Measurements from ENCODE around the gene PRKN. TPM values are rescaled to one million over a fixed set of nuclear protein-coding genes. Genes with fewer than 3 reads are reported as not detected.

PRKN gene
- total RNA-seq, 1 donor from 2014 or later = 0.79 TPM

DNA sequence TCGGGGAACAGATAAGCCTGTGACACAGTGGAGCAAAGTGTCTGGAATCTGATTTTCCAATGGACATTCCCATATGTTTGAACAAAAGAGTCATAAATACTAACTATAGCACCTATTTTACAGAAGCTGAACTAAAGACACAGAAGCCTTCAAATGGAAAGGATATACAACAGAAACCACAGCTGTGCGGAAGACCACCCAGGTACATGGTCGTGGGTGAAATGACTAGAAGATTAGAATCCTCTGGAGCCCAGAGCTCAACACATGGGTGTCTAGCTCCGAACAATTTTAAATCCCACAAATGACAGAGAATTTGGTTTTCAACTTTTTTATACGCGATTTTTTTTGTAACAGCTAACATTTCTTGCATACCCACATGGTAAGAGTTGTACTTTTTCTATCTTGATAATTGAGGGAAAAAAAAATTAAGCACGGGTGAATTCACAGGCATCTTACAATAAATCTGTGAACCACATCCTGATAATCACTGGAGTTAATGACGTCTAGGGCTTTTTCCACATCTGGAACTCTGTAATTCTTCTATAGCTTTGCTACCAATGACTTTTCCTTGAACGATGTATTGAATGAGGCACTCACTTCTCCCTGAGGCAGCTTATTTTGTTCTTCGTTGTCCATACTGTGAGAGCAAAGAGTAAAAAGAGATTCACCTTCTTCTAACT, 1182.6 kb downstream of the PRKN start:
- no peak overlapping the region for H3K4me3 ChIP-seq (ENCODE audit: low read depth, low read length)
- TF ChIP-seq, protein P1, sequence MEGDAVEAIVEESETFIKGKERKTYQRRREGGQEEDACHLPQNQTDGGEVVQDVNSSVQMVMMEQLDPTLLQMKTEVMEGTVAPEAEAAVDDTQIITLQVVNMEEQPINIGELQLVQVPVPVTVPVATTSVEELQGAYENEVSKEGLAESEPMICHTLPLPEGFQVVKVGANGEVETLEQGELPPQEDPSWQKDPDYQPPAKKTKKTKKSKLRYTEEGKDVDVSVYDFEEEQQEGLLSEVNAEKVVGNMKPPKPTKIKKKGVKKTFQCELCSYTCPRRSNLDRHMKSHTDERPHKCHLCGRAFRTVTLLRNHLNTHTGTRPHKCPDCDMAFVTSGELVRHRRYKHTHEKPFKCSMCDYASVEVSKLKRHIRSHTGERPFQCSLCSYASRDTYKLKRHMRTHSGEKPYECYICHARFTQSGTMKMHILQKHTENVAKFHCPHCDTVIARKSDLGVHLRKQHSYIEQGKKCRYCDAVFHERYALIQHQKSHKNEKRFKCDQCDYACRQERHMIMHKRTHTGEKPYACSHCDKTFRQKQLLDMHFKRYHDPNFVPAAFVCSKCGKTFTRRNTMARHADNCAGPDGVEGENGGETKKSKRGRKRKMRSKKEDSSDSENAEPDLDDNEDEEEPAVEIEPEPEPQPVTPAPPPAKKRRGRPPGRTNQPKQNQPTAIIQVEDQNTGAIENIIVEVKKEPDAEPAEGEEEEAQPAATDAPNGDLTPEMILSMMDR (IDR thresholded peaks at IDR 0.05; ENCODE audit: insufficient read depth, low read length, severe bottlenecking) = no peak
- H3K27me3 ChIP-seq (ENCODE audit: control insufficient read depth, insufficient read depth, low read length) = no peaks in the 10 kb centered on the region
- no peak for DNase-seq (ENCODE audit: low read depth)
- FAIRE-seq = no peak
- H3K36me3 ChIP-seq (ENCODE audit: control insufficient read depth, insufficient read depth, low read length) = no peaks in the 10 kb centered on the region

DNA sequence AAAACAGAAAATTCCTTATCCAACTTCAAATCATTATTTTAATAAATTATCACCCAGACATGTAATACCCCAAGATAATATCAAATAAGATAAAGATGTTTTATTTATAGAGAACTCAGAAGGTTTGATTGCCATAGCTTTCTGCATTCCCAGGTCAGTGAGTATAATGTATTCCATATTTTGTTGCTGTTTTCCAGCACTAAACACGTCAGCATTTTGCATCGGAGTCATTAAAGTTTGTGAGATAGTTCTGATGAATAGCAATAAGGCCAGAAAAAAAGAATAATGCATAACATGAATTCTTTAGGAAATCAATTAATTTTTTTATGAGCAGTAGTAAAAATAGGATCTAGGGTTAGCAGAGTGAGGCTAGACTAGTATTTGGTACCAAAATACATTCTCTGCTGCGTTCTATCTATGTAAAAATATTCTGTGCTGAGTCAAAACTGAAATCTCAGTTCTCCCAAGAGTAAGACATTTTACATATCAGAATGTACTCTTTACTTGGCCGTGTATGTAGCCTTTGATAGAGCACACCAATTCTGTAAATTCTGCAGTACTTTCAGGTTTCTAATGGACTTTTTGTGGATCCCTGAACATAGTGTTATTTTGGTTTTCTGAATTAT, 1183.8 kb downstream of the PRKN start:
- FAIRE-seq (no peak), DNase-seq (ENCODE audit: low read depth) (no peak)
- no peaks in the 10 kb centered on the region for H3K27me3 ChIP-seq (ENCODE audit: control insufficient read depth, insufficient read depth, low read length)
- no peaks in the 10 kb centered on the region for H3K36me3 ChIP-seq (ENCODE audit: control insufficient read depth, insufficient read depth, low read length)
- no peak overlapping the region for H3K4me3 ChIP-seq (ENCODE audit: low read depth, low read length)
- TF ChIP-seq, protein P1 (IDR thresholded peaks at IDR 0.05; ENCODE audit: insufficient read depth, low read length, severe bottlenecking) = no peak

DNA sequence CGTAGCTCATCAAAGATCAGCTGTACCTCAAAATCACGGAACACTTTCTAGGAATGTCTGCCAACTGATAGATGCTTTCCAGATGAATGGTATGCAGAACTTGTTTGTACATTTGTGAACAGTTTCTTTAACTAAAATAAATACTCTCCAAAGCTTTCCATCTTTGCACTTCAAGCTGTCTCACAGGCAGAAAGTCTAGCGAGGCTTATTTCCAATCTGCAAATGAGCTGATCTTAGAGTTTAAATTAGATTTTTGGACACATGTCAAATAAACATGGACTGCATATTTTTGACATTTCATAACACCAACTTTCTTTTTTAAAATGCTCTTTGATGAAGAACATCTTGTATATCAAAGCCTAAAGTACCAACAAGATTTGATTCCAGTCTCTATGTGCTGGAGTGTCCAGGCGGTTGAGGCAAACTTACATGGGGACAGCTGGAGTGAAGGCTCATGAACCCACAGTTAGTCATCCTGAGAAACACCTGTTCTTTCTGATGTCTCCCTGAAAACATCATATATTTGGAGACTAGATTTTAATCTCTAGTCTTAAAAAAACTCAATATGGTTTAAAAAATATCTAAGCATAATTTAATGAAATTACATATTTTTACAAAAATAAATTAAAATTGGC, 1185.1 kb downstream of the PRKN start:
- FAIRE-seq (no peak), DNase-seq (ENCODE audit: low read depth) (no peak)
- Histone ChIP-seq H3K36me3 (ENCODE audit: control insufficient read depth, insufficient read depth, low read length) (no peaks in the 10 kb centered on the region), H3K27me3 (ENCODE audit: control insufficient read depth, insufficient read depth, low read length) (no peaks in the 10 kb centered on the region), H3K4me3 (ENCODE audit: low read depth, low read length) (no peak overlapping the region)
- TF ChIP-seq, protein P1 (IDR thresholded peaks at IDR 0.05; ENCODE audit: insufficient read depth, low read length, severe bottlenecking) = no peak

DNA sequence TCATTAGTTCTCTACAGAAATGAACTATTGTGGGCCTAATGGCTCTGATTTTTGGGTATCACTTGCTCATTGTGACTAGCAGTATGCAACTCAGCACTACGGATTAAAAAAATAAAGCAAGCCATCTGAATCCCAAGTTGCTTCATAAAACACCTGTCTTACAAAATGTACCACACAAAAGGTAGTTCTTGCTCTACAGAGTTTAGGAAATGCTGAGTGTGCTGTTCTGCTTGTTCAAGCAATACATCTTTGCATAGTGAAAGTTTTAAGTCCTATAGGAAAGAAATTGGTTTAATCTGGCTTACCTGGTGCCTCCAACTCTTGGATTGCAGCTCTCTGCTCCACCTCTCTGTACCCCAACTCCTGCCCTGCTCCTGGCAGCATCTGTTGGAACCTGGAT, 1187.0 kb downstream of the PRKN start:
- Histone ChIP-seq H3K36me3 (ENCODE audit: control insufficient read depth, insufficient read depth, low read length) (no peaks in the 10 kb centered on the region), H3K27me3 (ENCODE audit: control insufficient read depth, insufficient read depth, low read length) (no peaks in the 10 kb centered on the region), H3K4me3 (ENCODE audit: low read depth, low read length) (no peak overlapping the region)
- TF ChIP-seq, protein P1 (IDR thresholded peaks at IDR 0.05; ENCODE audit: insufficient read depth, low read length, severe bottlenecking) = no peak
- DNase-seq (ENCODE audit: low read depth) (no peak), FAIRE-seq (no peak)

DNA sequence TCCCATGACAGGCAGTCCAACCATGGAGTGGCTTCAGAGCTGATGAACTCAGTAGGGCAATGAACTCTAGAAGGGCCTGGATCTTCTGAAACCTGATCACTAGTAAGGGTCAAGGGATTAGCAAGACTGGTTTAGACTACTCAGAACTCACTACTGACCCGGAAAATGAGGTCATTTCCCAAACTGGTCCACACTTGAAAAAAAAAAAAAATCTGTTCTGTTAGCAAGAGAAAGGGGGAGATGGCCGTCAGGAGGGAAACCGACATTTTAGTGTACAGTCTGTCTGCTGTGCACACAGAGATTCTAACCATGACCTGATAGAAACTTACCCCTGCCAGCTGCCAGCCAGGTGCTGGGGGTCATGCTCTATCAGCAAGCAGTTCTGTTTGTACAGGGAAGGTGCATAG, 1191.3 kb downstream of the PRKN start:
- TF ChIP-seq, protein P1 (IDR thresholded peaks at IDR 0.05; ENCODE audit: insufficient read depth, low read length, severe bottlenecking) = no peak
- Histone ChIP-seq H3K4me3 (ENCODE audit: low read depth, low read length) (no peak overlapping the region), H3K36me3 (ENCODE audit: control insufficient read depth, insufficient read depth, low read length) (no peaks in the 10 kb centered on the region), H3K27me3 (ENCODE audit: control insufficient read depth, insufficient read depth, low read length) (no peaks in the 10 kb centered on the region)
- no peak for DNase-seq (ENCODE audit: low read depth)
- no peak for FAIRE-seq

Measured in bronchial epithelial cell (primary cell).